Trophoblast cell (in vitro differentiated cells and primary cell): Measurements from ENCODE around the gene ERGIC1.

Source experiments
- DNase-seq, 2 donors: peaks; one replicate each; pipeline ENCODE4 v3.0.0-alpha.2; 2016
- H2AFZ ChIP-seq: 2 replicates; pipeline ENCODE4 v1.6.1; 2013; ENCODE audit warnings: low read length, moderate library complexity, mild to moderate bottlenecking; ENCODE audit not compliant: insufficient read depth, poor library complexity
- H2AK5ac ChIP-seq: 2 replicates; pipeline ENCODE4 v1.6.1; 2013; ENCODE audit warnings: mild to moderate bottlenecking, low read length
- H2BK120ac ChIP-seq: 2 replicates; pipeline ENCODE4 v1.6.1; 2013; ENCODE audit warnings: low read length, mild to moderate bottlenecking, moderate library complexity; ENCODE audit not compliant: insufficient read depth, poor library complexity
- H2BK12ac ChIP-seq: 2 replicates; pipeline ENCODE4 v1.6.1; 2013; ENCODE audit warnings: mild to moderate bottlenecking, low read length, moderate library complexity
- H2BK5ac ChIP-seq: 2 replicates; pipeline ENCODE4 v1.6.1; 2013; ENCODE audit warnings: low read length, low read depth, moderate library complexity, mild to moderate bottlenecking; ENCODE audit not compliant: poor library complexity
- H3K14ac ChIP-seq: 2 replicates; pipeline ENCODE4 v1.6.1; 2013; ENCODE audit warnings: mild to moderate bottlenecking, low read length
- H3K18ac ChIP-seq: 2 replicates; pipeline ENCODE4 v1.6.1; 2013; ENCODE audit warnings: mild to moderate bottlenecking, low read length
- H3K23ac ChIP-seq: 2 replicates; pipeline ENCODE4 v1.6.1; 2013; ENCODE audit warnings: low read length
- H3K27ac ChIP-seq: 2 replicates; pipeline ENCODE4 v1.5.1; 2013; ENCODE audit warnings: low read depth, mild to moderate bottlenecking, inconsistent platforms, low read length, moderate library complexity
- H3K27me3 ChIP-seq: 2 replicates; pipeline ENCODE4 v1.6.1; 2013; ENCODE audit warnings: inconsistent platforms, mild to moderate bottlenecking, low read length, moderate library complexity; ENCODE audit not compliant: insufficient read depth
- H3K36me3 ChIP-seq, 2 experiments: 1 replicate in 1 of 2; 2 replicates in 1 of 2; pipeline ENCODE4 v1.6.1; 2013; ENCODE audit warnings: low read length in 2 of 2, mild to moderate bottlenecking in 2 of 2, moderate library complexity in 1 of 2; ENCODE audit not compliant: insufficient read depth in 2 of 2, control insufficient read depth in 1 of 2
- H3K4ac ChIP-seq: 2 replicates; pipeline ENCODE4 v1.6.1; 2013; ENCODE audit warnings: low read depth, mild to moderate bottlenecking, low read length, moderate library complexity
- H3K4me1 ChIP-seq, 2 experiments: 1 replicate in 1 of 2; 2 replicates in 1 of 2; pipeline ENCODE4 v1.6.1; 2013; ENCODE audit warnings: low read length in 2 of 2, mild to moderate bottlenecking in 2 of 2, moderate library complexity in 1 of 2; ENCODE audit not compliant: insufficient read depth in 2 of 2, control insufficient read depth in 1 of 2
- H3K4me2 ChIP-seq: 2 replicates; pipeline ENCODE4 v1.6.1; 2013; ENCODE audit warnings: inconsistent platforms, mild to moderate bottlenecking, low read length, moderate library complexity
- H3K4me3 ChIP-seq: 2 replicates; pipeline ENCODE4 v1.5.1; 2013; ENCODE audit warnings: mild to moderate bottlenecking, low read depth, low read length, inconsistent platforms
- H3K79me1 ChIP-seq: one replicate; pipeline ENCODE4 v1.6.1; 2013; ENCODE audit warnings: low read length
- H3K79me2 ChIP-seq: 2 replicates; pipeline ENCODE4 v1.6.1; 2013; ENCODE audit warnings: low read length, mild to moderate bottlenecking; ENCODE audit not compliant: control insufficient read depth, insufficient read depth, poor library complexity
- H3K9ac ChIP-seq: 2 replicates; pipeline ENCODE4 v1.6.1; 2013; ENCODE audit warnings: mild to moderate bottlenecking, low read length
- H3K9me3 ChIP-seq: 2 replicates; pipeline ENCODE4 v1.6.1; 2013; ENCODE audit warnings: low read depth, mild to moderate bottlenecking, control low read depth, inconsistent platforms, low read length; ENCODE audit not compliant: insufficient read depth
- H4K12ac ChIP-seq: 2 replicates; pipeline ENCODE4 v1.6.1; 2013; ENCODE audit warnings: low read depth, mild to moderate bottlenecking, low read length, moderate library complexity
- H4K8ac ChIP-seq: 2 replicates; pipeline ENCODE4 v1.6.1; 2013; ENCODE audit warnings: low read depth, mild to moderate bottlenecking, low read length, moderate library complexity
- H4K91ac ChIP-seq: one replicate; pipeline ENCODE4 v1.6.1; 2013; ENCODE audit warnings: low read depth, mild to moderate bottlenecking, low read length, moderate library complexity
- WGBS: extraction: QIAGEN DNeasy Blood & Tissue Kit; methylation state at CpG from one replicate; pipeline ENCODE4 v1.1.7; 2013; ENCODE audit warnings: missing lambda C conversion rate; ENCODE audit not compliant: insufficient read length, insufficient coverage; ENCODE audit errors: extremely low coverage; 5-methylcytosine and 5-hydroxymethylcytosine counted together

ERGIC1 gene

GRCh38 chr5:172855597-172856292 lies 21.7 kb downstream of the ERGIC1 start:
- H2BK120ac ChIP-seq: no peak overlapping the region
- no peaks in the 10 kb centered on the region for H3K79me2 ChIP-seq
- no peak overlapping the region for H4K8ac ChIP-seq
- H2AK5ac ChIP-seq: no peak overlapping the region
- H3K27ac ChIP-seq: no peak overlapping the region
- peaks cover 0 to 7% of the 10 kb centered on the region in 2 experiments for H3K36me3 ChIP-seq
- no peak overlapping the region for H3K18ac ChIP-seq
- H3K23ac ChIP-seq: no peak overlapping the region
- H3K79me1 ChIP-seq: peaks cover 2% of the 10 kb centered on the region
- H2BK12ac ChIP-seq: no peak overlapping the region
- no peak overlapping the region for H2AFZ ChIP-seq
- no peak overlapping the region for H3K4me3 ChIP-seq
- peaks cover 6 to 8% of the 10 kb centered on the region in 2 experiments for H3K4me1 ChIP-seq
- H3K9ac ChIP-seq: no peak overlapping the region
- WGBS: no CpG with 5 or more reads among the region's 18 CpGs
- H3K27me3 ChIP-seq: no peaks in the 10 kb centered on the region
- no peak for DNase-seq
- no peak overlapping the region for H3K4ac ChIP-seq
- H3K14ac ChIP-seq: no peak overlapping the region
- H4K91ac ChIP-seq: no peak overlapping the region
- no peak overlapping the region for H3K4me2 ChIP-seq
- H4K12ac ChIP-seq: no peak overlapping the region
- H3K9me3 ChIP-seq: no peaks in the 10 kb centered on the region
- H2BK5ac ChIP-seq: no peak overlapping the region

DNA sequence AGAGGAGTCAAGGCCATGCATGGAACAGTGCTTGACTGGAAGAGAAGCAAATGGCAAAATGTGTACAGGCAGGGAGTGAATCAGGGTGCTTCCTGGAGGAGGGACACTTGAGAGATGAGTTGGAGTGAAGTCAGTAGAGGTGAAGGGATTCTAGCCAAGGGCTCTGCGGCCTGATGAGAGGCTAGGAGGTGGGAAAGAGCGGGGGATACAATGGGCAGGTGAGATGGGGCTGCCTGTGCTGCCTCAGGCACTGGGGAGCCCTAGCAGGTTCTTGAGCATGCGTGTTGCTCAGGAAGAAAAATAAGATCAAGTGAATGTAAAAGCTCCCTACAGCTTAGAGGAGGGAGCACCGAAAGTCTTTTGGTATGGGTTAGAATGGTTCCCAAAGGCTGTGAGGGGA lies 22.3 kb downstream of the ERGIC1 start:
- H2AFZ ChIP-seq: no peak overlapping the region
- no peak overlapping the region for H3K4ac ChIP-seq
- H3K36me3 ChIP-seq: peaks cover 3 to 7% of the 10 kb centered on the region in 2 experiments
- no peak overlapping the region for H4K8ac ChIP-seq
- peaks cover 3% of the 10 kb centered on the region for H3K9me3 ChIP-seq
- WGBS: no CpG with 5 or more reads among the region's 4 CpGs
- H2BK5ac ChIP-seq: no peak overlapping the region
- no peak overlapping the region for H2BK12ac ChIP-seq
- no peak overlapping the region for H3K27ac ChIP-seq
- peaks cover 2% of the 10 kb centered on the region for H3K79me1 ChIP-seq
- H2BK120ac ChIP-seq: no peak overlapping the region
- no peak overlapping the region for H3K9ac ChIP-seq
- H3K14ac ChIP-seq: no peak overlapping the region
- no peak overlapping the region for H3K23ac ChIP-seq
- H3K79me2 ChIP-seq: no peaks in the 10 kb centered on the region
- H3K18ac ChIP-seq: no peak overlapping the region
- no peaks in the 10 kb centered on the region for H3K27me3 ChIP-seq
- H4K12ac ChIP-seq: no peak overlapping the region
- H3K4me3 ChIP-seq: no peak overlapping the region
- H3K4me1 ChIP-seq: peaks cover 6 to 8% of the 10 kb centered on the region in 2 experiments
- no peak overlapping the region for H4K91ac ChIP-seq
- no peak overlapping the region for H2AK5ac ChIP-seq
- H3K4me2 ChIP-seq: no peak overlapping the region
- DNase-seq: no peak

DNA sequence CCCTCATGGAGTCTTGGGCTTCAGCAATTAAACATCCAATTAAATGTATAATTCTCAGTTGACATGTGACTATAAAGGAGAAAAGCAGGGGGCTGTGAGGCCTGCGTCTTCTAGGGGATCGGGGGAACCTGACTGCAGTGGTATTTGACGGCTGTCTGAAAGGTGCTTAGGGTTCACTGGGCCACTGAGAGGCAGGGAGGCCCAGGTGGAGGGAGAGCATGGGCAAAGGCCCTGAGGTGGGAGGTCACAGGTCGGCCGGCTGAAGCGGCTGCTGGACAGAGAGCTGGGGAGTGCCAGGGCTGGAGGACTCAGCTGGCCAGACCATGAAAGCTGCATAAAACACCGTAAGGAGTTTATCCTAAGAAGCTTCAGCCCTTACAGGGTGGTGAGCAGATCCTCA lies 23.9 kb downstream of the ERGIC1 start:
- peaks cover 2% of the 10 kb centered on the region for H3K79me1 ChIP-seq
- no peak overlapping the region for H3K4ac ChIP-seq
- H4K91ac ChIP-seq: no peak overlapping the region
- H4K12ac ChIP-seq: no peak overlapping the region
- no peak overlapping the region for H2BK120ac ChIP-seq
- no CpG with 5 or more reads among the region's 7 CpGs for WGBS
- H3K23ac ChIP-seq: no peak overlapping the region
- H3K79me2 ChIP-seq: no peaks in the 10 kb centered on the region
- H3K27me3 ChIP-seq: no peaks in the 10 kb centered on the region
- no peak overlapping the region for H3K4me2 ChIP-seq
- peaks cover 8 to 9% of the 10 kb centered on the region in 2 experiments for H3K4me1 ChIP-seq
- H3K27ac ChIP-seq: no peak overlapping the region
- H2AFZ ChIP-seq: no peak overlapping the region
- H3K14ac ChIP-seq: no peak overlapping the region
- H2BK5ac ChIP-seq: no peak overlapping the region
- H3K18ac ChIP-seq: no peak overlapping the region
- H2BK12ac ChIP-seq: no peak overlapping the region
- no peak for DNase-seq
- H2AK5ac ChIP-seq: no peak overlapping the region
- H3K36me3 ChIP-seq: peaks cover 3 to 7% of the 10 kb centered on the region in 2 experiments
- H3K9me3 ChIP-seq: peaks cover 3% of the 10 kb centered on the region
- H3K4me3 ChIP-seq: no peak overlapping the region
- no peak overlapping the region for H4K8ac ChIP-seq
- no peak overlapping the region for H3K9ac ChIP-seq

DNA sequence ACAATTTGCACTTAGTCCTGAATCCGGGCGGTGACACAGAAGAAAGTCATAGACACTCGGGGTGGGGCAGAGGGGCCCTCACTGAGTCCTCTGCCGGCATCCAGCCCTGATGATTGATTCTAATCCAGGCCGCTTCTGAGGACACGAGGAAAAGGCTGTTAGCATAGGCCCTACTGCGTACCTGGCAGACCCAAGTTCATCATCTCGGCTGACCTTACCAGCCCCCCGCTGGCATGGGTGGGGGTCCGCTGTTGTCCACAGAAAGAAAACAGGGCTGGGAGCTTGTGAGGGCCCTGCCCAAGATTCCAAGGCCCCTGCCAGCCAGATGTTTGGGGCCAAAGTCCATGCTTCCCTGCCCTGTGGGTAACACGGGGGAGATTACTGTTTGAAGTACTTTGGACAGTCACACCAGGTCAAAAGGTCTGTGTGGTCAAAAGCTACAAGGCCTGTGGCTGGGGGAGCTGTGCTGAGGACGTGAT lies 24.5 kb downstream of the ERGIC1 start:
- Histone ChIP-seq H3K79me2 (no peaks in the 10 kb centered on the region), H4K12ac (no peak overlapping the region), H2BK5ac (no peak overlapping the region), H3K18ac (no peak overlapping the region), H3K79me1 (peaks cover 2% of the 10 kb centered on the region), H4K8ac (no peak overlapping the region), H3K27ac (no peak overlapping the region), H2BK12ac (no peak overlapping the region), H2AK5ac (no peak overlapping the region), H2BK120ac (no peak overlapping the region), H3K4me3 (no peak overlapping the region), H3K27me3 (no peaks in the 10 kb centered on the region), H3K9ac (no peak overlapping the region), H3K23ac (no peak overlapping the region), H3K4me2 (no peak overlapping the region), H2AFZ (no peak overlapping the region), H4K91ac (no peak overlapping the region), H3K14ac (no peak overlapping the region), H3K9me3 (peaks cover 3% of the 10 kb centered on the region), H3K36me3 (peaks cover 3 to 7% of the 10 kb centered on the region in 2 experiments), H3K4ac (no peak overlapping the region), H3K4me1 (peaks cover 8 to 9% of the 10 kb centered on the region in 2 experiments)
- WGBS: no CpG with 5 or more reads among the region's 12 CpGs
- DNase-seq: peak; percentile 58 to 62
